T-helper 2 cell treated with Interferon-gamma antibody and Interleukin-4, amounts not matched to agents 100 ng/mL and 5 ng/mL, for 36 hours (primary cell): ENCODE results near the gene ZNRF3. TPM values are rescaled to one million over a fixed set of nuclear protein-coding genes. Genes with fewer than 3 reads are reported as not detected.
"Not testable (repeated sequence)": the region's sequence is repeated elsewhere in the genome, so short reads cannot be mapped to it uniquely, and the experiment has no call there.

Experiments used
- intact Hi-C: fragments of 100-400 bp; cut with micrococcal nuclease; formaldehyde crosslinking; loops from one replicate; pipeline ENCODE4 v1.15.1; 2023
- total RNA-seq: library from RNA; stranded (reverse); gene quantifications from 2 replicates; pipeline ENCODE4 v1.2.3, GENCODE V29; 2022

Gene ZNRF3
- 0.82 and 0.93 TPM in 2 replicates for total RNA-seq

DNA sequence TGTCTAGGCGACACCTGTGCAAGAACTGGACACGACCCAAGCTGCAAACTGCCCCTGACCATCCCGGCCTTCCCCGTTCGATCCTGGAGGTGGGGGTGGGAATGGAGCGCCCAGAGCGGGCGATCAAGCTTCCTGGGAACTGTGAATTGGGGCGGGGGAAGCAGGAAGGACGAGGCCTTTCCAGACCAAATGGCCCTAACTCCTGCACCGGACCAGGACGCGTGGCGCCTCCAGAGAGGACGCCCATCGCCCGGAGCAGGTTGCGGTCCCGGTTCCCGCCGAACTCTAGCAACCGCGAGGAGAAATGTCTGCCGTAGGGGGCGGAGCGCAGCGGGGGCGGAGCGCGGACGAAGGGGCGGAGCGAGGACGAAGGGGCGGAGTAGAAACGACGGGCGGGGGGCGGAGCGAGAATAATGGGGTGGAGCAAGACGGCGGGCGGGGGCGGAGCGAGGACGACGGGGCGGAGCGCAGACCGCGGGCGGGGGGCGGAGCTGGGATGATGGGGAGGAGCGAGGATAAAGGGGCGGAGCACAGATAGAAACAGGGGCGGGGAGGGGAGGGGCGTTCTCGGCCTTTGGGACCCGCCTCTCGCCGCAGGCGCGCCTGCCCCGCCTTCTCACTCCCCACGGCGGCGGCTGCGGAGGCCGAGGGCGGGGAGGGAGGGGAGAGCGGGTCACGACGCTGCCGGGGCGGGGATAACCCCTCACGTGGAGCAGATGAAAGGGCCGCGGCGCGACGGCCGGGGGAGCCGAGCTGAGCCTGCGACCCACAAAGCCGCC is at the start of gene ZNRF3:
TSS of gene ZNRF3 (plus strand) at position 695 of the 779 bp plus-strand sequence. CDS start 195 bp downstream, outside the sequence.
- intact Hi-C loops = loop anchor here (1.0 to 10.0 kb wide), 5 partner anchors 81 to 1002 kb away; partner anchors contain the start of genes HSCB, MTMR3 and XBP1

DNA sequence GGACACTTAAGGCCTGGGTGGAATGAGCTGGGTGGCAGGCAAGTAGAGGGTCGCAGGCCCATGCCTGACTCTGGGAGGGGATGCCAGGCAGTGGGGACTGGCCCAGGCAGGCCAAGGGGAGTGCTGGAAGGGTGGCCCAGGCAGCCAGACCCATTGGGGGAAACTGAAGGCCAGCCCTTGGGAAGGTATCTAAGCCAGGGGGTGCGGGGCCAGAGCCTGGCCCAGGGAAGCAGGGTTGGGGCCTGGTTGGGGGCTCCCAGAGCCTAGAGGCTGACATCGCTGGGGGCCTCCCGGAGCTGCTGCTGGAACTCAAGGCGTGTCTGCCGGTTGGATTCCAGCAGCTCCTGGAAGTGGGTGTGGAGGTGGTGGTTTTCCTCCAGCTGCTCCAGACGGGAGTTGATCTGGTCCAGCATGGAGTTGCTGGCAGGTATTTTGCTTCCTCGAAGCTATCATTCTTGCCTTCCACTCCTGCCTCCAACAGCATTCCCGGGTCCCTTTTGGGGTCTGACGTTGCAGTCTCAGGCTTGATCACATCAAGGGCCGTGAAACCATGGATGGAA is 47.7 kb upstream of the ZNRF3 start:
- intact Hi-C loops = no loop called here

GRCh38 chr22:28837640-28838039 is 45.7 kb upstream of the ZNRF3 start:
- intact Hi-C loops = no loop called here

DNA sequence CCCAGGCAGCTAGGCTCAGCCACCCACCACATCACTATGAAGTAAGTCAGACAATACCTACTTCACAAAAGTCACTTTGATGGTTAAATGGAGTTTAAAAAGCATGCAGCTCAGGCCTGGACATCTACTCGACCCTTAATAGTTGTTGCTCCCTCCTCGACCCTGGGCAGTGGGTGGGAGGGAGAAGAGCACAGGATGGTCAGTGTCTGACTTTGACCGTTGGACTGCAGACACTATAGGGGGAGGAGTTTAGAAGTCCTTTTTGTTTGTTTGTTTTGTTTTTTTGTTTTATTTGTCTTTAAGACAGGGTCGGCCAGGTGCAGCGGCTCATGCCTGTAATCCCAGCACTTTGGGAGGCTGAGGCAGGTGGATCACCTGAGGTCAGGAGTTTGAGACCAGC is 44.4 kb upstream of the ZNRF3 start:
- intact Hi-C loops = no loop called here

DNA sequence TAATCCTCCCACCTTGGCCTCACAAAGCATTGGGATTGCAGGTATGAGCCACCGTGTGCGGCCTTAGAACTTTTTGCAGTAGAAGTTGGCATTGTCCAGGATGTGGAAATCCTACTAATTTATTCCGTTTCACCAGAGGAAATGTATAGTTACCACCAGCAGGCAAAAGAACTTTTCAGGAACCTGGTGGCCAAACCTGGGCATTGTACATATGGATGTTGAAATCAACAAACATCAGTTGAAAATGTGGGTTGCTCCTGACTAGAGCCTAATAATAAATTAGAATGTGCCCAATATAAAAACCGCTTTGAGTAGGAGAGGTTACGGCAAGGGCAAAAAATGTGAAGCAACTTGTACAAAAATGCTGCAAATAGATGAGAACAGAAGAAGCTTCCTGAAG is 42.3 kb upstream of the ZNRF3 start:
- intact Hi-C loops = no loop called here

DNA sequence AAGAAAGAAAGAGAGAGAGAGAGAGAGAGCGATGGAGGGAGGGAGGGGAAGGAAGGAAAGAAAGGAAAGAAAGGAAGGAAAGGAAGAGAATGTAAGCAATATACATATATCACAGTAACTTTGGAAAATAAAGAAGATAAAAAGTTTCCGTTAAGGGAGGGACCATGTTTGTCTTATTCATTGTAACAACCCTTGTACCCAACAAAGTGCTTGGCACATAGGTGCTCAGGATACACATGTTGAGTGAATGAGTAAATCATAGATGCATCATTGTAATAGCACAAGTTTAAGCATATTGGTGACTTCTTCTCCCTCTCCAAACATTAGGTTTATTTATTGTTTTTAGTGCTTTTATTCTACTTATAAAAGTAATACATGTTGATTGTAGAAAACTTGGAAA is 39.7 kb upstream of the ZNRF3 start:
- intact Hi-C loops = no loop called here

GRCh38 chr22:28844277-28844676 is 39.1 kb upstream of the ZNRF3 start:
- intact Hi-C loops = not testable (repeated sequence)

DNA sequence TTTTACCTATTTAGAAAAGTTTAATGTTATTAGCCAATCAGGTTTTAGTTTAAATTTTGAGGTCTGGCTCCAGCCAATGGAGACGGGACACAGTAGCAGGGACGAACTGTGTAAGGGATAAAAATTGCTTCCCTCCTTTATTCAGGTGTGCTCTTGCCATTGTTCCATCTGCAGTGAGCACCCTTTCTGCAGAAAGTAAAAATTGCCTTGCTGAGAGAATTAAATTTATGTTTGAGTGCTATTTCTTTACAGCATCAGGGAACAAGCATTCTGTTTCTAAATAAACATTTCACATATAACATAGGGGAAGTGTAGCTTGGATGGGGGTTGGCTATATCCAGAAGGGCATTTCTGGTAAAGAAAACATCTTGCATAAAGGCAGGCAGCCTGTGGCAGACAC is 36.4 kb upstream of the ZNRF3 start:
- intact Hi-C loops = no loop called here

DNA sequence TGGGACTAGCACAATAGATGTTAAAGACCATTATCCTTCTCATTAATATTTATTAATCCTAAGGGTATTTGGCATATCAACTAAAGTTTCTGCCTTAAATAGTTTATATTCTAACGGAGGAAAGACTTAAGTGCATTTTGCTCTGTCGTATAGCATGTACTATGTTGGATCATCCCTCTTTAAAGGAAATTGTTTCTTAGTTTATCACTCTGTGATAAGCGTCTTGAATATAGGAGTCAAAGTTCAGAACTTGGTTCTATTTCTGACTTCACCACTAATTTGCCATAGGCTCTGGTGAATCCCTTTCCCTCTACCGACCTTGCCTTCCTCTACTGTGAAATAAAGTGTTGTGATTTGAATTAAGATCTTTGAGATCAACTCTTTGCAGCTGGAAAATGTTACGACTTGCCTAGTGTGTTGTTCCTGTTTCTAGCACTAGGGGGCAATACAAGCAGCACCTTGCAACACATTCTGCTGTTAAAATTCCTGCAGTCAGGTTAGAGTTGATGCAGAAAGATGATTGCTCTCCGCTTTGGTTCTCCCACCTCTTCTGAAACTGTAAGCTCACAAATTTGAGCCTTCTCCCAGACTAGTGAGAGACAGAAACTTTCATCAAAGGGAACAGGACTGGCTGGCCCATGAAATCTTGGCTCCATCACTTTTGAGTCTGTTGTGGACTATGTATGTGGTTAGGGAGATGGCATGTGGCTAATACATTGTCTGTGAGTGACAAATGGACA is 27.8 kb upstream of the ZNRF3 start:
- intact Hi-C loops = loop anchor here (1.0 to 10.0 kb wide), 2 partner anchors 185 to 389 kb away; no protein-coding TSS in a partner anchor

- intact Hi-C loops = loop anchor here (10.0 kb wide), 1 partner anchor 389 kb away; no protein-coding TSS in a partner anchor
Measured at GRCh38 chr22:28856095-28856455, 27.3 kb upstream of the ZNRF3 start.

DNA sequence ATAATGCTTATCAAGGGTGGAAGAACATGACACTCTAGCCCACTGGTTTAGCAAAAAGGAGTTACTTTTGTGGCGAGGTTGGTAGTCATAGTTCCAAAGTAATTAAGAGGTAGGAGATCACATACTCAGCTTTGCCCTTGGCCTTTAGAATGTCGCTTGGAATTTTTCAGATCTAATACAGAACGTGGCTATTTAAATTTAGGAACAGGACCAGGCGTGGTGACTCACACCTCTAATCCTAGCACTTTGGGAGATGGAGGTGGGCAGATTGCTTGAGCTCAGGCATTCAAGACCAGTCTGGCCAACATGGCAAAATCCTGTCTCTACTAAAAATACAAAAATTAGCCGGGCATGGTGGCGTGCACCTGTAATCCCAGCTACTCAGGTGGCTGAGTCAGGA is 26.1 kb upstream of the ZNRF3 start:
- intact Hi-C loops = loop anchor here (10.0 kb wide), 1 partner anchor 388 kb away; no protein-coding TSS in a partner anchor

DNA sequence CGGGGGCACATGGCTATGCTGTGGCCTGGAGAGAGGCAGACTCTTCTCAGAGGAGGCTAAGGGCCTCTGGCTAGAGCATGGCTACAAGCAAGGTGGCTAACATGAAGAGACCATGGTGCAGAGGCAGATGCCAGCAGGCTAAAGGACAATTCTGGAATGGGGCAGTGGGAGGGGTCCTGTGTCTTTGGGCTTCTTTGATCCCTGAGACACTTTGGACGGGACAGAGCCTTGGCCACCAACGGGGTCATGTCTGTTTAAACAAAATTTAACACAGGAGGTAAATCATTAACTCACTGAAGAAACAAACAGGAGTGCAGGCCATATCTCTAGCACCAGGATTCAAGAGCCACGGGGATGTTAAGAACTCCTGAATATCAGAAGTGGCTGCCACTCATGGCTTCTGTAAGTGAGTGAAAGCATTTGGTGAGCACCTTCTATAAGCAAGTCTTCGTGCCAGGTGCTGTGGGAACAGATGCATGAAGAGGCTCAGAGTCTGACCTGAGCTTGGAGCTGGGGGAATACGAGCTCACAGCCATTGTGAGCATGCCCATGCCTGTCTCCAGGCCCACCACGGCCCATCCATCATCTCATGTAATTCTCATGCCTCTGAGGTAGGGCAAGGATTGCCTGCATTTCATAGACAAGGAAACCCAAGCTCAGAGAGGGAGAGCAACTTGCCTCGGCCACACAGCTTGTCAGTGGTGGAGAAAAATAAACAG is 18.3 kb upstream of the ZNRF3 start:
- intact Hi-C loops = no loop called here

DNA sequence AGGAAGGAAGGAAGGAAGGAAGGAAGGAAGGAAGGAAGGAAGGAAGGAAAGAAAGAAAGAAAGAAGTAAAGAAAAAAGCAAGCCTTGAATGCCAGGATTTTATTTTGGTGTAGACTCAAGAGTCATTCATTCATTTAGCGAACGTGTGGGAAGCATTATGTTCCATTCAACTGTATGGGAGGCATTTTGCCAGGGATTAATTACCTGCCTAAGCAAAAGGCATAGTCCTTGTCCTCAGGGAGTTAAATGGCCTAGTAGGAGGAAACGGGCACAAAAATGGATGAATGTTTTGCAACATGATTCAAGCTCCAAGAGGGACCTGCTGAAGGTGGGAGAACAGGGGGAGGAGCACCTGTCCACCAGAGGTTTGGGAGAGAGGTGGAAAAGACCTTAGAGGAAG is 16.2 kb upstream of the ZNRF3 start:
- intact Hi-C loops = no loop called here

GRCh38 chr22:28868389-28868788 is 15.0 kb upstream of the ZNRF3 start:
- intact Hi-C loops = not testable (repeated sequence)

DNA sequence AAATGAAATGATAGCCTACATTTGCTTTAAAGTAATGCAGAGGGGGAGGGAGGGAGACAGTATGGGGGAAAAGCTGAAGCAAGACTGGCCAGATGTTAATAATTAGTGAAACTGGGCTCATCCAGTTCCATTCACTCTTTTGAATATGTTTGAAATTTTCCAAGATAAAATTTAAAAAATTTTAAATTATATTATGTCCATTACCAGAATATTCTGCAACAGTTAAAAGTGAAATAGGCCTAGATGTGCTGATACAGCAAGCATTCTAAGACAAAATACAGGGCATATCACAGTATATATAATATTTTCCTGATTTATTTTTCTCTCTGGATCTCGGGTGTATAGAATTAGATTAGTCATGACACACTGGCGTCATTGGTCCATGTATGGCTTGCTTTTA is 13.6 kb upstream of the ZNRF3 start:
- intact Hi-C loops = no loop called here

DNA sequence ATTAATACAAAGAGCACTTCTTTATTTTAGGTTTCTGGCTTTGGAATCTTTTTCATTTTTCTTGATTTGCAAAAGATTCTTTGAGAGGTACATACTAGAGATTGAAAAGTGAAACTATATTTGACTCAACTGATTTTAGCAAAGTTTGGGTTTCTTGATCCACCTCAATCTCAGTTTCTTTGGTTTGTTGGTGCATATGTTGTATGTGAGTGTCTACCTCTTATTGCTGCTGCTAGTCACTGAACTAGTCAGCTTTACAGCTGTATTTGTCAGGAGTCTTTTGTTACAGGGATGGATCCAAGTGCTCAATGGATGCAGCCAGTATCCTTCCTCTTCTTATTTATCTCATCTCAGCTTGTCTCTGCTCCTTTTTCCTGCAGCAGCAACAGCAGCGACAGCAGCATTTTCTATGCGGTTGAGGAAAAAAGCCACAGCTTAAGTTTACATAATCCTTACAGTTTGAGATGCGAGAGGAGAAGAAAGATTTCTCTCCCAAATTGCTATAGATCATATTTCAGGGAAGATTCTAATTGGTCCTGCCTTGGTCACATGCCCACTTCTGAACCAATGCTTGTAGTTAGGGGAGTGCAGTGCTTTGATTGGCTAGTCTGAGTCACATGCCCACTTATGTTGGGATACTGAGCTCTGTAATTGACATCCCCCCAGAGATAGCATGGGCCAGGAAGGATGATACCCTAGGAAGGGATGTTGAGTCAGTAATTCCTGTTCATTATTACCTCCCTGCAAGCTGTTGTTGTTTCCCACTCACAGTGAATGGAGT is 10.0 kb upstream of the ZNRF3 start:
- intact Hi-C loops = no loop called here

DNA sequence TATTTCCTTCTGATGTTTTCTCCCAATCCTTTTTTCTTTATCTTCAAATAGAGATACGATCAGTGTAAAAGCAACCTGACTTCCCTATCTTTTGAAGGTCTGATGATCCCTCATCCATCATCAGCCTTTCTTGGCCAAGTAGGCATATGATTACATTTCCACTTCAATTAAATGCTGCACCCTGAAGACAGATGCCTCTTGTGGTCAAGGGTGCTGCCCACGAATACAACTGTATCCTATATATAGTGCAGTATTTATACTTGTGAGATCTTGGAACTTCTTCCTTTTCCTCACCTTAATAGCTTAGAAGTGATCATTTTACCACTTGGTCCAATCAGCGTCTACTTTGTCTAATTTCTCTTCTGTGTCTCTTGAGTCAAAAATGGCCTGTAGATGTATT is 9.3 kb upstream of the ZNRF3 start:
- intact Hi-C loops = no loop called here

DNA sequence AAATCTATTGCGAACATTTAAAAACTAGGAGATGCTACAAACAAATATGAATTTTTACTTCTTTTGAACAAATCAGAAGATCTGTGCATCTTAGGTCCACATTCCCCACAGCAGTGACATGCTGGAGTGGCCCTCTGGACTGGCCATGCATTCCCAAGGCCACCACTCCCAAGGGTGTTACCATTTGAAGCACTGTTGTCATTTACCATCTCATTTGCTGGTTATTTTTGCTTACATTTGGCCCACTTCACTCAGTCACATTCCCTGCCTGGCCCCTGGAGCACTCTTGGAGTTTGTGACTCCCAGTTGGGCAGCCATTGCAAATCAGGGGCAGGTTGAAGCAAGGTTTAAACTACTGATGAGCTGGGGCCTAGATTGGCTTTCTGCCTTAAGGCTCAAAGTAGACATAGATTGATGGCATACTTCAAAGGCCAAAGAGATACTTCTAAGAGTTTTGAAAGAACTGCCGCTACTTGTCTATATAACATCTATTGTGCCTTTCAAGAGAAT is 8.5 kb upstream of the ZNRF3 start:
- intact Hi-C loops = no loop called here

- intact Hi-C loops = loop anchor here (2.0 to 10.0 kb wide), 3 partner anchors 80 to 1002 kb away; partner anchors contain the start of genes HSCB, MTMR3 and XBP1
Measured at GRCh38 chr22:28882545-28882877, 861 bp upstream of the ZNRF3 start.

GRCh38 chr22:28883657-28883916 is 215 bp downstream of the ZNRF3 start:
- intact Hi-C loops = loop anchor here (1.0 to 10.0 kb wide), 5 partner anchors 81 to 1001 kb away; partner anchors contain the start of genes HSCB, MTMR3 and XBP1
